CD4-positive, alpha-beta T cell (primary cell): ENCODE measurements around the gene FYN. TPM values are rescaled to one million over a fixed set of nuclear protein-coding genes. Genes with fewer than 3 reads are reported as not detected.

Experiments
- ATAC-seq: fragments of 200-7000 bp; cut with Tn5 transposase; one replicate; pipeline ENCODE4 v1.10.0; 2022; ENCODE audit warnings: mild to moderate bottlenecking; ENCODE audit not compliant: poor library complexity
- CTCF ChIA-PET: fragments of 350-600 bp; sonication (Branson Sonifier 250); formaldehyde crosslinking; loops from one replicate; lab custom pipeline; 2021; ENCODE audit warnings: antibody characterized with exemption, inconsistent platforms; lab: Charles Lee
- POLR2A ChIA-PET: fragments of 350-600 bp; sonication (Branson Sonifier 250); formaldehyde crosslinking; loops from one replicate; lab custom pipeline; 2021; ENCODE audit warnings: antibody characterized with exemption, inconsistent platforms; lab: Charles Lee
- DNase-seq, 14 experiments: peaks; one replicate each; pipeline ENCODE4 v3.0.0-alpha.2; 2013 to 2020; ENCODE audit warnings: mixed read lengths in 2 of 14
- H3K27ac ChIP-seq, 2 donors: one replicate each; pipeline versions ENCODE4 v1.5.1 to v1.7.0; 2013; ENCODE audit warnings: low read length in 2 of 2, low read depth in 1 of 2, mild to moderate bottlenecking in 1 of 2
- H3K27me3 ChIP-seq, 2 experiments: 1 replicate in 1 of 2; 2 replicates in 1 of 2; pipeline versions ENCODE4 v1.6.1 to v1.7.0; 2013; ENCODE audit warnings: low read length in 2 of 2, control low read depth in 1 of 2, mild to moderate bottlenecking in 1 of 2, moderate library complexity in 1 of 2; ENCODE audit not compliant: insufficient read depth in 2 of 2, control insufficient read depth in 1 of 2
- H3K36me3 ChIP-seq: one replicate; pipeline ENCODE4 v1.6.1; 2013; ENCODE audit warnings: low read length, control low read depth; ENCODE audit not compliant: insufficient read depth
- H3K4me1 ChIP-seq: one replicate; pipeline ENCODE4 v1.6.1; 2013; ENCODE audit warnings: low read length, control low read depth; ENCODE audit not compliant: insufficient read depth
- H3K4me3 ChIP-seq: one replicate; pipeline ENCODE4 v1.5.1; 2013; ENCODE audit warnings: mild to moderate bottlenecking, low read length, moderate library complexity
- H3K9me3 ChIP-seq, 2 experiments: 1 replicate in 1 of 2; 2 replicates in 1 of 2; pipeline versions ENCODE4 v1.6.1 to v1.7.0; 2013; ENCODE audit warnings: low read length in 2 of 2, mild to moderate bottlenecking in 2 of 2, control low read depth in 1 of 2, moderate library complexity in 1 of 2; ENCODE audit not compliant: control insufficient read depth in 1 of 2, insufficient read depth in 1 of 2
- H3K27ac Mint-ChIP-seq: one replicate; pipeline ENCODE4 v1.8.0; 2020; ENCODE audit warnings: mixed read lengths
- H3K27me3 Mint-ChIP-seq: one replicate; pipeline ENCODE4 v1.8.0; 2021; ENCODE audit warnings: mixed read lengths
- H3K36me3 Mint-ChIP-seq: one replicate; pipeline ENCODE4 v1.8.0; 2021; ENCODE audit warnings: low read depth, mixed read lengths
- H3K4me1 Mint-ChIP-seq: one replicate; pipeline ENCODE4 v1.8.0; 2021; ENCODE audit warnings: low read depth, mixed read lengths
- H3K4me3 Mint-ChIP-seq: one replicate; pipeline ENCODE4 v1.8.0; 2020; ENCODE audit warnings: mild to moderate bottlenecking, mixed read lengths
- H3K9me3 Mint-ChIP-seq: one replicate; pipeline ENCODE4 v1.8.0; 2020; ENCODE audit warnings: mixed read lengths
- CTCF ChIP-seq: fragments of 200-600 bp; IDR thresholded peaks from one replicate; pipeline ENCODE4 v1.8.0; 2022; ENCODE audit warnings: antibody characterized with exemption, mild to moderate bottlenecking
- intact Hi-C, 2 experiments: fragments of 100-400 bp; cut with DNase I in 1 of 2; cut with micrococcal nuclease in 1 of 2; formaldehyde crosslinking; loops; one replicate each; pipeline versions ENCODE4 v1.15.1 to v1.9.0; 2023 to 2025; cut with DNase I, micrococcal nuclease
- total RNA-seq, 174 experiments: library from RNA in 2 of 174; stranded (reverse) in 2 of 174; gene quantifications; one replicate each; pipeline ENCODE4 v1.2.3 and lab custom pipeline; 2021 to 2026

The FYN gene
- total RNA-seq, 2 experiments from 2014 or later, result 419 TPM

DNA sequence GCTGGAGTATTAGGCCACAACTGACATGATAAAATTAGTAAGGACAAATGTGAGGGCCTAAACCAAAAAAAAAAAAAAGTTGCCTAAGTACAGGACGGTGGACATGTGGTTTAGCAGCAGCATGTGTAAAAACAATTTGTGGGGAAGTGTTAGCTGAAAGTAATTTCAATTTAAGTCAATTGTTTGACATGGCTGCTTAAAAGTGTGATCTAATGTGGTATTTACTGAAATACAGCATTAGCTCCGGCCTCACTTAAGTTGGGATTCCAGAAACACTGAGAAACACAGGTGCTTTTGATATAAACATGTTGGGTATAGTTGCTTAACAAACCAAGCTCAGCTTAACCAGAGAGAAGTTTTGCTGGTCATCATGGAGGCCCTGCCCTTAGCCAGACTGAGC is 119.7 kb downstream of the FYN start:
- peak overlapping the region; percentile 99 for H3K27ac Mint-ChIP-seq
- H3K9me3 Mint-ChIP-seq, result no peaks in the 10 kb centered on the region
- CTCF ChIA-PET, result interaction anchor here (0.7 to 1.0 kb wide), 3 partner anchors 147 to 290 kb away, joined by 3 to 4 read pairs (median 3); no protein-coding TSS in a partner anchor
- peak overlapping the region; percentile 46 to 93 for H3K27ac ChIP-seq
- no peak for ATAC-seq
- peaks cover 75% of the 10 kb centered on the region for H3K36me3 Mint-ChIP-seq
- DNase-seq, result peak in 1 of 14 experiments; percentile 60
- intact Hi-C loops, result no loop called here
- no peaks in the 10 kb centered on the region for H3K27me3 ChIP-seq
- no peaks in the 10 kb centered on the region for H3K27me3 Mint-ChIP-seq
- peaks cover 50% of the 10 kb centered on the region for H3K4me1 ChIP-seq
- peak overlapping the region; percentile 69 for H3K4me3 Mint-ChIP-seq
- no peak overlapping the region for H3K4me3 ChIP-seq
- peaks cover 19% of the 10 kb centered on the region for H3K36me3 ChIP-seq
- no peaks in the 10 kb centered on the region for H3K9me3 ChIP-seq
- no peak for TF ChIP-seq CTCF
- POLR2A ChIA-PET, result interaction anchor here (0.7 to 4.4 kb wide), 14 partner anchors 9 to 771 kb away, joined by 3 to 48 read pairs (median 4); partner anchors contain the start of genes FYN, RPF2 and TRAF3IP2
- peaks cover 94% of the 10 kb centered on the region for H3K4me1 Mint-ChIP-seq

DNA sequence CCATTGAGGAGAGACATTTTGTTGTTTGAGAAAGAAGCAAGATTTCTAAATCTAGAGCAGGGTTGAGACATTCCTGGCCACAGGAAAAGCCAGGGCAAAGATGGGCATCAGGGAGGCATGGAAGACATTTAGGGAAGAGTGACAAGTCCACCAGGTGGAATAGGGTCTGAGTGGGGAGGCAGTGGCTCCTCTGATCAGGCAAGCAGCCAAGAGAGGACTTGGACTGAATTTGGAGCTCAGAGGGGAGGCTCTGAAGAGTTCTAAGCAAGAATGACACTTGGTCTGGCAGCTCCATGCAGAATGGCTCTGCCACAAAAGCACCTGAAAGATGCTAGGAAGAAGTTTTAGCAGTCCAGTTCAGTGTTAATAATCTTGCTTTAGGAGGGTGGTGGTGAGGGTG is 120.8 kb downstream of the FYN start:
- peaks cover 75% of the 10 kb centered on the region for H3K36me3 Mint-ChIP-seq

More for the DNA sequence above, 120.8 kb downstream of the FYN start:
- Histone ChIP-seq H3K4me3 (no peak overlapping the region), H3K36me3 (peaks cover 25% of the 10 kb centered on the region), H3K4me1 (peaks cover 58% of the 10 kb centered on the region), H3K9me3 (no peaks in the 10 kb centered on the region), H3K27ac (peak overlapping the region; percentile 77 to 93), H3K27me3 (no peaks in the 10 kb centered on the region)
- H3K27ac Mint-ChIP-seq, result peak overlapping the region; percentile 99
- ATAC-seq (no peak), DNase-seq (no peak)
- intact Hi-C loops, result no loop called here
- TF ChIP-seq CTCF, result no peak
- ChIA-PET POLR2A (interaction anchor here (0.8 to 4.4 kb wide), 13 partner anchors 8 to 275 kb away, joined by 3 to 48 read pairs (median 5); partner anchors contain the start of gene FYN), CTCF (interaction anchor here (1.0 kb wide), 1 partner anchor 291 kb away, joined by 4 read pairs; no protein-coding TSS in a partner anchor)
- H3K4me1 Mint-ChIP-seq, result peaks cover 94% of the 10 kb centered on the region
- H3K27me3 Mint-ChIP-seq, result no peaks in the 10 kb centered on the region
- H3K9me3 Mint-ChIP-seq, result no peaks in the 10 kb centered on the region
- H3K4me3 Mint-ChIP-seq, result peak overlapping the region; percentile 70
